Activated T-cell treated with anti-CD3 and anti-CD28 coated beads, Interleukin-2, amount 50 U/mL, for 24 hours (primary cell): Measurements from ENCODE around the gene SLC66A2.

Experiments used
- DNase-seq: peaks from one replicate; pipeline ENCODE4 v3.0.0-alpha.2; 2020
- H3K27ac Mint-ChIP-seq: 2 replicates; pipeline ENCODE4 v1.8.0; 2020; ENCODE audit warnings: mild to moderate bottlenecking, mixed read lengths
- H3K27me3 Mint-ChIP-seq: 2 replicates; pipeline ENCODE4 v1.8.0; 2020; ENCODE audit warnings: mixed read lengths
- H3K36me3 Mint-ChIP-seq: 2 replicates; pipeline ENCODE4 v1.8.0; 2020; ENCODE audit warnings: low read depth, mixed read lengths
- H3K4me1 Mint-ChIP-seq: 2 replicates; pipeline ENCODE4 v1.8.0; 2020; ENCODE audit warnings: low read depth, mixed read lengths
- H3K4me3 Mint-ChIP-seq: 2 replicates; pipeline ENCODE4 v1.8.0; 2020; ENCODE audit warnings: mild to moderate bottlenecking, moderate library complexity, mixed read lengths
- H3K9me3 Mint-ChIP-seq: 2 replicates; pipeline ENCODE4 v1.8.0; 2020; ENCODE audit warnings: mixed read lengths

The SLC66A2 gene

DNA sequence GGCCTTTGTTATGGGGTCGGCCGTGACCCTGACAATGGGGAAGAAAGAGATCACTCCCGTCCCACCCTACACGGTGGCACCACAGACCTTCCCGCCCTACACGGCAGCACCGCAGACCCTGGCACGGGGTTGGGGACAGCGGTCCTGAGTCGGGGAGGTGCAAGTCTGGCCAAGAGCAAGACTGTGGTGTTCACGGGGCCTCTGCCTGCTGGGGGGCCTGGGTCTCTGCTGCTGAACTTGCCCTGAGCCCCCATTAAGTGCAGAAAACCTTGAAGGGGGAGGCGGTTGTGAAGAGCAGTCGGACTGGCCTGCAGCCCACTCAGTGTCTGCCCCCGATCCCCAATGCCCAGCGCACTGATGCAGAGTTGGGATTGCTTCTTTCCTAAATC lies 75.9 kb downstream of the SLC66A2 start:
- no peak for DNase-seq
- Mint-ChIP-seq H3K4me1 (no peaks in the 10 kb centered on the region), H3K27ac (no peak overlapping the region), H3K4me3 (no peak overlapping the region), H3K9me3 (no peaks in the 10 kb centered on the region), H3K27me3 (peaks cover 2% of the 10 kb centered on the region), H3K36me3 (no peaks in the 10 kb centered on the region)

DNA sequence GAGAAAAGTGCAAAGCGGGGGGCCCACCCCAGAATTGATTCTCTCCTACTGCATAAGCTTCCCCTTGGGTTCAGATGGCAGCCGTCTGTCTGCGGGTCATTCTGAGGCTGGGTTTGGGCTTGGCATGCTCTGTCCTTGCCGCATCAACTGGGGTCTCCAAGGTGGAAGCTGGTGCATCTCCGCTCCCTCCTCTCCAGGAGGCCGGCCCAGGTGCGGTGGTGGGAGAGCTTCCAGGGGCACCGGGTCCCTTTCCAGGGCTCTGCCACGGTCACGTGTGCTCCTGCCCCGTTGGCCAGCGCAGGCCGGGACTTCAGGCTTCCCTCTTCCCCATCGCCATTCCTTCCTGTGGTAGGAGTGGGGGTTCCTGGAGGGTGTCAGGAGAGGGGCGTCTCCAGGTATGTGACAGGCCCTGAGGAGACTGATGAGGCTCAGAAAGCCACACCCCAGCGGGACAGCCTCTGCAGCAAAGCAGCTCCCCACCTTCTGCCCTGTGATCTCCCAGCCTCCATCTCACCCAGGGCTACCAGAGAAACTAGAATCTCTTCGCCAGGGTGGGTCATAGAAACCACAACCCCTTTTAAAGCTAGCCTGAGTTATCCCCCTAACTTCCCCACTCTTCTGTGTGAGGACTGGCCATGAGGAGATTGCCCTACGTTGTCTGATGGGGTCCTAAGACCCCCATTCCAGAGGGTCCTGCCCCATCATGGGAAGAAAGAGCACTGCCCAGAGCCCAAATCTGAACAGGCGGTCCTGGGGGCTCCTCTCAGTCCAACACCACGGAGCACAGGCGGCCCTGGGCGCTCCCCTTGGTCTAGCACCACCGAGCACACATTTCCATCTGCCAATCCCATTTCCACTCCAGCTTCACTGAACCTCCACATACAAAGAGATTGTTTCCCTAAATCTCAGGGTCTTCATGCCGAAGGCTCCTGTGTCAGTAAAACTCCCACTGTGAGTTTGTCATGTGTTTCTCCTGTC lies 76.6 kb downstream of the SLC66A2 start:
- Mint-ChIP-seq H3K27ac (no peak overlapping the region), H3K27me3 (peaks cover 2% of the 10 kb centered on the region), H3K4me3 (no peak overlapping the region), H3K4me1 (no peaks in the 10 kb centered on the region), H3K36me3 (no peaks in the 10 kb centered on the region), H3K9me3 (no peaks in the 10 kb centered on the region)
- DNase-seq = peak; percentile 18

DNA sequence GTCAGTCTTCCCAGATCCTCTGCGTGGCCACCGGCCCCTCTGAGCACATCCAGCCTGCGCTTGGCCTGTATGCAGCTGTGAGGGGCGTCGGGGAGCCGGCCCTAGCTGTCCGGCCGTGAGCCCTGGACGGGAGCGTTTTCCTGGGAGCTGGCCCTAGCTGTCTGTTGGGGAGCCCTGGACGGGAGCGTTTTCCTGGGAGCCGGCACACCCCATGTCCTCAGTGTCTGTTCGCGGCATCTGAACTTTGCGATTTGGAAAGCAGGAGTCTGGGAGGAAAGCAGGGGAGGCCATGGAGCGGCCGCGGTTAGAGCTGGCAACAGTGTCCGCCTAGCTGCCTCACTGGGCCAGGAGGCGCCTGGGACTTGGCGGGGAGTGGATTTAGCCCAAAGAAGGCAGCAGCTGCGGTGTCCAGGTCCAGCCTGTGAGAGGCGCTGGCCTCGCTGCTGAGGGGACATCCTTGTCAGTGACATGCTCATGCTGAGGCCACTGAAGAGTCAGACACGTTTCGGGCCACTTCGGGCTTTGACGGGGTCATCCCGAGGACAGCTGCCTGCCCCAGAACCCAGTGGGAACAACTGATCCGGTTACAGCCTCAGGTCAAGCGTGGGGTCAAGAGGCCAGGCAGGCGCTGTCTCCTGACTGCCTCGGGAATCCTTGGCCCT lies 77.9 kb downstream of the SLC66A2 start:
- Mint-ChIP-seq H3K27ac (no peak overlapping the region), H3K4me1 (no peaks in the 10 kb centered on the region), H3K9me3 (no peaks in the 10 kb centered on the region), H3K27me3 (peaks cover 2% of the 10 kb centered on the region), H3K36me3 (no peaks in the 10 kb centered on the region), H3K4me3 (no peak overlapping the region)
- peak; percentile 16 for DNase-seq

DNA sequence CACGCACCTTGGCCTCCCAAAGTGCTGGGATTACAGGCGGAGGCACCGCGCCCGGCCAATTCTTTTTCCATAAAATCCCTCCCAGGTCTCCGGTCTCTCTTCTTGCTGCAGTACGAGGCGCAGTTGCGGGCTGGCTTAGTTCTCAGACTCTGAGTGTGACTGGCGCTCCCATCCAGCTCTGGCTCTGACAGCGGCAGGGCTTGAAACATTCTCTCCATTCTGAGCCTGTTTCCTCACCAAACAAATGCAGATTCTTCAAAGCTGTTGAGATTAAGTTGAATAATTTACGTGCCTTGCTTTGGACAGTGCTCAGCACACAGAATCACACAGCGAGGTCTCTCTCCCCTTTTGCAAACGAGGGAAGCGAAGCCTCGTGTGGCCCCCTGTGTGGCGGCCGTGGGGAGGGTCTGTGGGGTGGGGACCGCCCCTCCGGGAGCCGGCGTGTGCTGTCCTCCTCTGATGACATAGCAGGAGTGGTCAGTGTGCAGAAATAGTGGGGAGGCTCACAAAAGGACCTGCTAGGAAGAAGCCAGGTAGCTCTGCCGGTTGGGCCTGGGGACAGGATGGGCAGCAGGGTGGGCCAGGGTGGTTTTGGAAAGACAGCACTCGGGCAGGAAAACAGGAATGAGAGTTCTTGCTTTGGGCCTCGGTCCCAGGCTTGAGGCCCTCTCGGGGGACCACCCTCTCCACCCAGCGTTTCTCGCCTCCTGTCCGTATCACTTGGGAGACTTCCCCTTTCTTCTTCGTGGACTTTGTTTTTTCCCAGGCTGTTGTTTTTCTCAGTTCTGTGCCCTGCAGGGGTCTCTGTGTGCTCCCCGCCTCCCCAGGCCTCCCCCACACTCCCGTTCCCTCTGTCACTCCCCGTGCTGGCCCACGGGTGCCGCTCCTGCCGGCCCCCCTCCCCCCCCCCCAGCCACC lies 78.7 kb downstream of the SLC66A2 start:
- H3K36me3 Mint-ChIP-seq = no peaks in the 10 kb centered on the region
- DNase-seq = peak; percentile 7
- no peaks in the 10 kb centered on the region for H3K4me1 Mint-ChIP-seq
- no peaks in the 10 kb centered on the region for H3K9me3 Mint-ChIP-seq
- peaks cover 2% of the 10 kb centered on the region for H3K27me3 Mint-ChIP-seq
- H3K27ac Mint-ChIP-seq = no peak overlapping the region
- H3K4me3 Mint-ChIP-seq = no peak overlapping the region

DNA sequence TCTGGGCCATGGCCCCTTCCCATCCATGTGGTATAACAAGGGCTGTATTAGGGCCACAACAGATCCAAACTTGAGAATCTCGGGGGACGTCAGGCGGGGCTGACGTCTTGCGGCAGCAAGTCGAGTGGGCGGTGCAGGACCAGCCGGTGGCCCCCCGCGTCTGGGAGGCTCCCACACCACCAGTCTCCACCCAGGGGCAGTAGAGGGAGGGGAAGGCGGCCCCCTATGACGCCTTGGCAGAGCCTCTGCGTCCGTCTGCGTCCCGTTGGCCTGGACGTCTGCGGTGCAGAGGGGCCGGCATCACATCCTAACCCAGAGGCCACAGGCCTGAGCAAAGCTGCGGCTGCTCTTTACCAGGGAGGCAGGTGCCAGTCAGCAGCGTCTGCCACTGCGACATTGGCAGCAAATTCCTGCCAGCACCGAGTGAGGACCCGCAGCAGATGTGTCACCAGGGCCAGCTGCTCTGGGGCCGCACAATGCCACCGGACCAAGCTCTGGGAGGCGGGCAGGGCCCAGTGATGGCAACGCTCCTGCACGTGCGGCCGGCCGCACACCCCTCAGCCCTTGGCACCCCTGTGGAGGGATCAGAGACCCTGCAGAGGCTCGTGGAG lies 79.9 kb downstream of the SLC66A2 start:
- Mint-ChIP-seq H3K9me3 (no peaks in the 10 kb centered on the region), H3K4me1 (no peaks in the 10 kb centered on the region), H3K4me3 (no peak overlapping the region), H3K27me3 (peaks cover 2% of the 10 kb centered on the region), H3K27ac (no peak overlapping the region), H3K36me3 (no peaks in the 10 kb centered on the region)
- peak; percentile 7 for DNase-seq

DNA sequence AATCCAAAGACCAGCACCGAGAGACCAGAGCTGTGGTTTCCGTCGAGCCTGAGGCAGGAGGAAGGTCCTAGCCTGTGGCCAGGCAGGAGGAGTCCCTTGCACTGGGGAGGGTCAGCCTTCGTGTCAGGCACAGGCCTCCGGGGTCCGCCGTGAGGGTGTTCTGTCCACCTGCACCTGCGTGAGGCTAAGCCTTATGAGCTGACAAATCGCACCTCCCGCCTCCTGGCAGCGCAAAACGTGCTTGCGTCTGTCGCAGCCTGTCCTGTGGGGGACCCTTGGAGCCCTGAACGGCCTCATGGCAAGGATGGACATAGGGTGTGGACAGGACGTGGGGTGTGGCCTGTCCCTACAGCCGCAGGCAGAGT lies 80.4 kb downstream of the SLC66A2 start:
- Mint-ChIP-seq H3K27ac (no peak overlapping the region), H3K9me3 (no peaks in the 10 kb centered on the region)
- no peak for DNase-seq

DNA sequence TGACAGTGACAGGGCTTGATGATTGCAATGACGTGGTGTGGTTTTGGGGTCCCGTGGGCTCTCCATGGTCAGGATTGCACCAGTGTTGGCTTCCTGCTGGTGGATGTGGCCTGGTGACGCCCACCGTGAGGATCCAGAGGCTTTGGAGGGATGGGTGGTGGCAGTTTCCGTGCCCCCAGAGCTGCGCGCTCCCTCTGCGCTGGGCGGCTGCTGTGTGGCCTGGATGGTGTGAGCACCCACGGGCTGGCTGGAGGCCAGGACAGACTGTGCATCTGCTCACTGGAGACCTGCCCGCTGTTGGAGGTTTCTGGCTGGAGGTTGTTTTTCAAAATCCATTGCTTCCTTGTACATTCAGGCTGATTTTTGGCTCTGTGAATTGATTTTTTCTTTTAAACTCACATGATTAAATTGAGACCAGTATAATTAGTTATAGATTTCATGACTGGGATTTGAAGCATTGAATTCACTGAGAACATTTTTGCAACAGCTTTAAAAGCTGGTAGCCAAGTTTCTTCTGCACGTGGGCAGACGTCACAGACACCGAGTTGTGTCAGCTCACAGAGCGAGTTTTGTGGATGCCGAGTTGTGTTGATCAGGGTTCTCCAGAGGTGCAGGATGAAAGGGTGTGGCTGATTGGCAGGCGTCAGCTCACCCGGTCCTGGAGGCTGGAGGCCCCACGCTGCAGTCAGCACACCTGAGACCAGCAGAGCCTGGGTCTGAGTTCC lies 81.0 kb downstream of the SLC66A2 start:
- Mint-ChIP-seq H3K4me3 (no peak overlapping the region), H3K4me1 (no peaks in the 10 kb centered on the region), H3K36me3 (no peaks in the 10 kb centered on the region), H3K9me3 (no peaks in the 10 kb centered on the region), H3K27me3 (peaks cover 2% of the 10 kb centered on the region), H3K27ac (no peak overlapping the region)
- DNase-seq = no peak

More for the DNA sequence above, 80.4 kb downstream of the SLC66A2 start:
- H3K4me1 Mint-ChIP-seq = no peaks in the 10 kb centered on the region
- peaks cover 2% of the 10 kb centered on the region for H3K27me3 Mint-ChIP-seq
- H3K36me3 Mint-ChIP-seq = no peaks in the 10 kb centered on the region
- H3K4me3 Mint-ChIP-seq = no peak overlapping the region

DNA sequence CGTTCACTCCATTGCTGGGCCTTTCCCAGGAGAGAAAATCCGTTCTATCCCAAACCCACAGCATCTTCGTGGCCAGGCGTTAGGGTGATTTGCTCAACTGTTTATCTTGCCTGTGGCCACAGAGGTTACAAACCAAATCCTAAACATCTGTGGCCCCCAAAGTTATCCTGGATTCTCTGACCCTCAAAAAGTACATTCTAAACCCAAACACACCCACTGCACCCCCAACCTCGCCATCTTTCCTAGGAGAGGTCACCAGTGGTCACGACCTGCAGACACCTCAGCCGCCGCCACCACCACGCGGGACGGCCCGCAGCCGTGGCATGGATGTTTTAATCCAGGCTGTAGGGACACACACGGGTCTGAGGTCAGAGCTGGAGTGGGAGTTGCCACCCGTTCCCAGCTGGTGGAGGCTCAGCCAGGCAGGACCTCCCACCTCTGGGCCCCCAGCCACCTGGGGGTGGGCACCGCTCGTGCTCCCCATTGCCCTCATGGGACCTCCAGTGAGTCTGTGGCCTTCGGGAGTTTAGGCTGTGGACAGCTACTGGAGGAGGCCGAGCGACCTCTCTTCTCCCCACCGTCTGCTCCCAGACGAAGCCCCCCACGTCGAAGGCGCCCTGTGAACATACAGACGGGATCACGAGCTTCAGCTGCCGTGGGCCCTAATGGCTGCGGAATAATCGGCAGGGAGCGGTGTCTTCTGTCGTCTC lies 81.7 kb downstream of the SLC66A2 start:
- no peaks in the 10 kb centered on the region for H3K4me1 Mint-ChIP-seq
- H3K36me3 Mint-ChIP-seq = no peaks in the 10 kb centered on the region
- DNase-seq = peak; percentile 16
- H3K27me3 Mint-ChIP-seq = peaks cover 2% of the 10 kb centered on the region
- H3K4me3 Mint-ChIP-seq = no peak overlapping the region
- no peak overlapping the region for H3K27ac Mint-ChIP-seq
- H3K9me3 Mint-ChIP-seq = no peaks in the 10 kb centered on the region

DNA sequence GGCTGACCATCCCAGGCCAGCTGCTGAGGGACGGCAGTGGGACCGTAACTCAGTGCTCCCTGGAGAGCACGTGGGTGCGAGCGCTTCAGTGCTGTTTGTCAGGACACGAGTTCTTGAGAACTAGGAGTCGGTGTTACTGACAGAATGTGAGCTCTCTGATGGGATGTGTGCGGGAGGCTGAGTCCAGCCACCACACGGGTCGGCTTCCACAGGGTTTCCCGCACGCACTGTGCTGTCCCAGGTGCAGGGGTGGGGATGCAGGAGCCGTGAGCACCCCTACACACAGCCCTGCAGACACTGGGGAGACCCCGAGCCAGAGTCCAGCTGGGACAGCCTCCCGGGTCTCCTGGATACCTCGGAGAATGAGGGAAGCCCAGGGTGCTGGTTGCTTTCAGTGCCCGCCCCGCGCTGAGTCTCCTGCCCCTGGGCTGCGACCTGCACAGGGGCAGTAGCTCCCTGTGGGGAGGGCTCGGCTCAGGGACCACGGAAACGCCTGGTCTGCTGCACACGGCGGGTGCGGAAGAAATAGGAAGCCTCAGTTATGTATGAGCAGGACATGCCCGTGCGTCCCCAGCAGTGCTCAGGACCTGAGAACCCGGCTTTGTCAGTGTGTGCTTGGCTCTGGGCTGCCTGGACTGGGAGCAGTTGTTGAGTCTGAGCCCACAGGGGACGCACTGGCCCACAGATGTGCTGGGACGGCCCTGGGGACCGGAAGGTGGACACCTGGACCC lies 82.5 kb downstream of the SLC66A2 start:
- no peak overlapping the region for H3K4me3 Mint-ChIP-seq
- H3K27ac Mint-ChIP-seq = no peak overlapping the region
- DNase-seq = peak; percentile 15
- H3K9me3 Mint-ChIP-seq = no peaks in the 10 kb centered on the region
- H3K36me3 Mint-ChIP-seq = no peaks in the 10 kb centered on the region
- H3K4me1 Mint-ChIP-seq = no peaks in the 10 kb centered on the region
- H3K27me3 Mint-ChIP-seq = peaks cover 2% of the 10 kb centered on the region

DNA sequence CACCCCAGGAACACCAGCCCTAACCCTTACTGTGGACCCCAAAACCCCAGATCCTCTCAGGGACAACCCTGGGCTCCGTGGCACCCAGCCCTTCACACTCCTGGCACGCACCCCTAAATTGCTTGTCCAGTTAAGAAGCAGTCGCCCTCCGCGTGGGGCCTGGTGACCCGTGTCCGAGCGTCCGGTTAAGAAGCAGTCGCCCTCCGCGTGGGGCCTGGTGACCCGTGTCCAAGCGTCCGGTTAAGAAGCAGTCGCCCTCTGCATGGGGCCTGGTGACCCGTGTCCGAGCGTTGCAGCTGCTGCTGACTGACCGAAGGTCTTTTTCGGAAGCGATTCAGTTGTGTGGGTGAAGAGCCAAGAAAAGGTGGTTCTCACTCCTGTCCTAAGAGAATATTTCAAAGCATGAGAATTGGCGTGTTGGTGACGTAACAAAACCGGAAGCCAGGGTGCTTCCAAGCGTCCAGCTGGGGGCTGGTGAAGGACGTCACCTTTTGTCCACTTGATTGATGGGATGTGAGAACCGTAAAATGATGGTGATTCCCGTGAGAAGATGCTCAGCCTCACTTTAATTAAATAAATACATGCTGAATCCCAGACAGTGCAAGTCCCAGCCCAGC lies 83.2 kb downstream of the SLC66A2 start:
- Mint-ChIP-seq H3K9me3 (no peaks in the 10 kb centered on the region), H3K4me1 (no peaks in the 10 kb centered on the region), H3K27me3 (peaks cover 2% of the 10 kb centered on the region), H3K27ac (no peak overlapping the region), H3K36me3 (no peaks in the 10 kb centered on the region), H3K4me3 (no peak overlapping the region)
- peak; percentile 22 for DNase-seq

DNA sequence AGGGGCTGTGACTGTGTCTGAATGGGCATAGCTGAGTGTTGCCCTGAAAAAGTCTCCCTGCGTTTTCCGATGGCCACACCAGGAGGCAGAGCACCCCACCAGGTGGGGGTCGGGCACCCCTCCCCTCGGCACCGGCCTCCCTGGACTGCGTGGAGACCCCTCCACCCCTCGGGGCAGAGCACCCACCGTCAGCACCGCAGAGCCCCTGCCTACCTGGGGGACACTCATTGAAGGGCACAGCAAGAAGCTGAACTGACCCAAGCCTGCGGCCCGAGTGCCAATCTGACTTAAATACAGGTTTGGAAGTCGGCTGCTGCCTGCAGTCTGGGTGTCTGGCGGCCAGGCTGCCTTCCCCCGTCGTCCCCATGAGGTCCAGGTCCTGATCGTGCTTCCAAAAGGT lies 83.8 kb downstream of the SLC66A2 start:
- Mint-ChIP-seq H3K27me3 (peaks cover 3% of the 10 kb centered on the region), H3K36me3 (no peaks in the 10 kb centered on the region), H3K27ac (no peak overlapping the region), H3K9me3 (no peaks in the 10 kb centered on the region), H3K4me1 (no peaks in the 10 kb centered on the region), H3K4me3 (no peak overlapping the region)
- peak; percentile 20 for DNase-seq

DNA sequence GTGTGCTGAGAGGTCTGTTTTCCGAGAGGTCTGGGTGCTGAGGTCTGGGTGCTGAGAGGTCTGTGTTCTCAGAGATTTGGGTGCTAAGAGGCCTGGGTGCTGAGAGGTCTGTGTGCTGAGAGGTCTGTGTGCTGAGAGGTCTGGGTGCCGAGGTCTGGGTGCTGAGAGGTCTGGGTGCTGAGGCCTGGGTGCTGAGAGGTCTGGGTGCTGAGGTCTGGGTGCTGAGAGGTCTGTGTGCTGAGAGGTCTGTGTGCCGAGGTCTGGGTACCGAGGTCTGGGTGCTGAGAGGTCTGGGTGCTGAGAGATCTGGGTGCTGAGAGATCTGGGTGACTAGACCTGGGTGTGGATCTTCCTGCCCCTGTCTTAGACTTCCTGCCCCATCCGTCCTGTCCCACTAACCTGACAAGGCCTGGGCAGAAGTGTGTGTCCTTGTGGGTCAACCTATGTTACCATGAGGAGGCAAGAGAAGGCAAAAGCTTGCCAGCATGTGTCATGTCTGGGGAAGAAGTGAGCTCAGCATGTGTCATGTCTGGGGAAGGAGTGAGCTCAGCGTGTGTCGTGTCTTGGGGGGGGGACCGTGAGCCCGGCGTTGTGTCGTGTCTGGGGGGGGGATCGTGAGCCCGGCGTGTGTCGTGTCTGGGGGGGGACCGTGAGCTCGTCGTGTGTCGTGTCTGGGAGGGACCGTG lies 84.4 kb downstream of the SLC66A2 start:
- no peaks in the 10 kb centered on the region for H3K4me1 Mint-ChIP-seq

More for the DNA sequence above, 84.4 kb downstream of the SLC66A2 start:
- H3K4me3 Mint-ChIP-seq = no peak overlapping the region
- peaks cover 5% of the 10 kb centered on the region for H3K27me3 Mint-ChIP-seq
- H3K36me3 Mint-ChIP-seq = no peaks in the 10 kb centered on the region
- no peak overlapping the region for H3K27ac Mint-ChIP-seq
- H3K9me3 Mint-ChIP-seq = no peaks in the 10 kb centered on the region
- peak; percentile 21 for DNase-seq
